Measurements from ENCODE around the gene C1orf122.

Gene C1orf122

DNA sequence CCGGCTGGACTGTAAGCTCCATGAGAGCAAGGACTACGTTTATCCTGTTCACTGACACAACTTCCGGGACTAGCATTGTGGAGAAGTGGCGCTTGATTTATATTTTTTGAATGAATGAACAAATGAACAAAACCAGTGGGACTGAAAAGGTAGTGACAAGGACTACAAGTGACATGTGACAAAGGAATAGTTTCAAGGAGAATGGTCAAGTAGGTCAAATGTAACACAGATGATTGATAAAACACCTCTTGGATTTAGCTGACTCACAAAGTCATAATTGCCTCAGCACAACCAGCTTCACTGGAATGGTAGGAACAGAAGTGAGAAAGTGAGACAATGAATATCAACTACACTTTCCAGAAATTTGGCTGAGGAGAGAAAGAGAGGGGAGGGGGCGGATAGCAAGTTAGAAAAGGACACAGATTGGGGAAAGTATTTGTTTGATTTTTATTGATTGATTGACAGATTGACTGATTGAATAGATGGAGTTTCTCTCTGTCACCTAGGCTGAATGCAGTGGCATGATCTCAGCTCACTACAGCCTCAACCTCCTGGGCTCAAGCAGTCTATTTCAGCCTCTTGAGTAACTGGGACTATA lies 37.6 kb downstream of the C1orf122 start:
- DNase-seq (ENCODE audit: low read depth) = no peak

DNA sequence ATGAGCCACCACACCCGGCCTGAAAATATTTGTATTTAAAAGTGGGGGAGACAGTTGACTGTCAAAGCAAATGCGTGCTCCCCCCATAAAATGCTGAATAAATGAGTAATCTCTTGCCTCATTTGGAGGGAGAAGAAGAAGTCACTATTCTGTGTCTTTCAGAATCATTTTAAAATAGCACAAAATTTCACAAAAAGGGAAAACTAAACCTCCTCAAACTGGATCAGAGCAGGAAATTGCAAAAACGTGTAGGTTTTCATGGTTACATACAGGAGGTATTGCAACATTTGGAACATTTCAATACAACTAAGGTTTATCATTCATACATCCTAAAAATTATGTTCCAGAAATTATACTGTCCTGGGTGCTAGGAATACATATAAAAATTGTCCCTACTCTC lies 38.2 kb downstream of the C1orf122 start:
- no peak for DNase-seq (ENCODE audit: low read depth)

DNA sequence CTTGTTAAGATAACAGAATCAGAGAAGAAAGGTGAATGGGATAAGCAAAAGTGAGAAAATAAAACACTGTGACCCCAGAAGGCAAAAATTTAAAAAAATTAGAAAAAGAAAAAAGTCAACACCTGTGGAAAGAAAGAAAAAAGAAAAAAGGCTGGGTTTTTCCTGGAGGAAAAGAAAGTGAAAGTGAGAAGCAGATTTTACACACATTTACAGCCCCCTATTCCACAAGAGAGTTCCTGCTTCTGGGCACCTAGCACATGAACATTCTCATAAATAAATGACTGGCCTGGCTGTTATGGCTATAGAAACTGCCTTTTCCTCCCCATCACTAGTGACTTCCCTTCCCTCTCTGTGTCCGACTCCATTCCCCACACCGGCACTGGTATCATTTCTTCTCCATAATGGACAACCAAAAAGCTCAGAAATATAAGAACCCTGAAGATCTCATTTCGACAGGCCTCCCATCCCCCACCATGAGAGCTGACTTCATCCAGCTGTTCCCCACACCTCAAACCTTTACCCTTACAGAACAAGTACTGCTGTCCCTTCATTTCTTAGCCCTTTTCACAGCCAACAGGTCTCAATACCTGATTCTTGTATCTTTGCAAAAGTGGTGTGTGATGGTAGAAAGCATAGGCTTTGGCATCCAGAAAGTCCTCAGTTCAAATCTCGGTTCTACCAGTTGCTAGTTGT lies 39.2 kb downstream of the C1orf122 start:
- DNase-seq (ENCODE audit: low read depth) = no peak

DNA sequence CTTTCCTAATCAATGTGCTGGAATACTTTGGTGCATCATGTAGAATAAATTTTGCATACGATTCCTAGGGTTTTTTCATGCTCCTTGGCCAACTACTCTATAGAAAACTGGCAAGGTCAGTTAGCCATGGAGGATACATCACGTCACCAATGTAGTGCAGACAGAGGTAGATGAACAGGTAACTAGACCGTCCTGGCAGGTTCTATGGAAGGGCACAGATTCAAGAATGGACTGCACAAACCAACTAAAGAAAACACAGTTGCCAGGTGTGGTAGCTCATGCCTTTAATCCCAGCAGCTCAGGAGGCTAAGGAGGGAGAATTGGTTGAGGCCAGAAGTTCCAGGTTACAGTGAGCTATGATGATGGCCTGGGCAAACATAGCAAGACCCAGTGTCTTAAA lies 41.9 kb downstream of the C1orf122 start:
- no peak for DNase-seq (ENCODE audit: low read depth)

DNA sequence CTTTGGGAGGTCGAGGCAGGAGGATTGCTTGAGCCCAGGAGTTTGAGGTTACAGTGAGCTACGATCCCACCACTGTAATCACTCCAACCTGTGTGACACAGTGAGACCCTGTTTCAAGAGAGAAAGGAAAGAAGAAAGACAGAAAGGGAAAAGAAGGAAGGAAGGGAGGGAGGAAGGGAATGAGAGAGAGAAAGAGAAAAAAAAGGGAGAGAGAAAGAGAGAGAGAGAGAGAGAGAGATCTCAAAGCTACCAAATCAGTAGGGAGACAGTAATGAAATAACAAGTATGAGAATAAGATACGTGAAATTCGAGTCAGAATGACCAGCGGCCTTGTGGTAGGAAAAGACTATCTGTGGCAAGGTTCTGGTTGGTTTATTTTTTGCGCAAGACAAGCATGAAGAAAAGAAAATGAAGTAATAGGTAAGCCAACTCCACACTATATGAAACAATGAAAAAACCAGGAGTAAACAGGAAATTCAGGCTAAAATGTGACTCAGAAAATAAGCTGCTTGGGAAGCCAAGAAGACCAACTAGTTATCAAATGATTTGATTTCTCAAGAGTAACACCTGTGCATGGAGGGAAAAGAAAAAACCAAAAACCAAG lies 42.9 kb downstream of the C1orf122 start:
- DNase-seq (ENCODE audit: low read depth) = peak; percentile 81

DNA sequence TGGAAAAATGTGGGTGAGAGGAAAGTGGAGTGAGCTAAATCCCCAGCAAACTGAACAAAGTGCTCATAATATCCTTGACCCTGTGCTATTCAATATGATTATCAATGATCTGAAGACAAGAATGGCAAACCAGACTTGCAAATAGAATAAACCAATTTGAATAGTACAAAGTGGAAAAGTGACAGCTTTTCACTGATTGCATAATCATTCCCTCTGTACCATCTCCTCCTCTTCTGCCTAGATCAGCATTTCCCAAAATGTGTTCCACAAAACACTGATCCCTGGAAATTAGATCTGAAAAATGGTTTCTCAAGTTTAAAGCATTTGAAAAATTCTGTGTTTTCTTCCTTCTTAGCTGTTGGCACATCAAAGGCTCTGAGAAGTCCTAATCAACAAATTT lies 43.7 kb downstream of the C1orf122 start:
- DNase-seq (ENCODE audit: low read depth) = no peak

DNA sequence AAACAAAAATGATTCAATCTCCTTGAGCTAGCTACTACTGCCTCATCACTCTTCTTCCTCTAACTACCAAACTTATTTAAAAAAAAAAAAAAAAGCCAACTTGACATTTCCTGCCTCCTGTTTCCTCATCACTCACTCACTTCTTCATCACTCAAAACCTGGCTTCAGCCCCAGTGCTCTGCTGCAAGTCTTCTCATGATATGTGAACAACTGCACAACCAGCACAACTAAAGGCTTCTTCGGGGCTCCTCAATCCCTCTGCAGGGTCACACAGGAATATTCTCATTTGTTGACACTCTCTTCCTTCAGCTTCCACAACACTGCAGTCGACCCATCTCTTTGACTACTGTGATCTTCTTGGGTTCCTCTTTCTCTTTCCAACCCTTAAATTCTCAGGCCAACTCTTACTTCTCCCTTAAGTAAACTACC lies 44.2 kb downstream of the C1orf122 start:
- no peak for DNase-seq (ENCODE audit: low read depth)

DNA sequence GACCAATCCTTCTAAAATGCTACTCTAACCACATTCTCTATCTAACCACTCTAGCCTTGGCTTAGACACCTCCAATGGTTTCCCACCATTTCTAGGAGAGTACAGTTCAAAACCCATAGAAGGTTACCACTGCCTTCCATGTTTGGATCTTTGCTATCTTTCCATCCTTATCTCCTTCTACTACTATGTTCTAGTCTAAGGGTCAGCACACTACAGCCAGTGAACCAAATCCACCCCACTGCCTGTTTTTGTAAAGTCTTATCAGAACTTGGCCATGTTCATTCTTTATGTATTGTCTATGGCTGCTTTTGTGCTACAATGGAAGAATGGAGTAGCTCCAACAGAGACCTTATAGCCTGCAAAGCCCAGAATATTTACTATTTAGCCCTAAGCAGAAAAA lies 45.6 kb downstream of the C1orf122 start:
- DNase-seq (ENCODE audit: low read depth) = no peak

DNA sequence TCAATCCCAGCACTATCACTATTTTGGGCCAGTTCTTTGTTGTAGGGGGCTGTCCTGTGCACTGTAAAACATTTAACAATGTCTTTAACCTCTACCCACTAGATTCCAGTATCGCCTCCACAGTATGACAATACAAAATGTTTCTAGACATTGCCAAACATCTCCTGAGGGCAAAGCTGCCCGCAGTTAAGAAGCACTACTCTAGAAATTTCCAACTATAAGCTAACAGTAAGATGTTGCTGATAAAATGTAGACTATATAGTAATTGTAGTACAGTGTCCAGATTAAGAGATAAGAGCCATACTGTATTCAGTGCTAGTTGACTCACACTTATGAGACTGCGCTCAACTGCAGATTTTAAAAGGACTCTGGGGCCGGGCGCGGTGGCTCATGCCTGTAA lies 46.8 kb downstream of the C1orf122 start:
- DNase-seq (ENCODE audit: low read depth) = no peak

All from amniotic epithelial cell (primary cell).